ENCODE measurements around the gene BRAP.

Gene BRAP

DNA sequence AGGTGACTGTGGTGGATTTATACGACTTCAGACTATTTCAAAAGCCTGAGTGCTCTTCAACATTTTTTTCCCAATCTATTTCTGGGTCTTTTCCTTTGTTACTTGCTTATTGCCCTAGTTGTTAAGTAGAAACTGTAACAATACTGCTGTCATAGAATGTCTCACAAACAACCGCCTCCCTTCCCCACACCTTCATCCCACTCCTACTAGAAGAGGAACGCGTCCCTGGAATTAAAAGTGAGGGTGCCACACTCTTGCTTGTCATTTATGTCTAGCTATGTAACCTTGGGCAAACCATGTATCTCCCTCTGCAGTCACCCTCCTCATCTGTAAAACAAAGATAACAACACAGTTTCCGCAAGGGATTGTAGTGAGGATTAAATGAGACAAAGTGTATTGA is 8.6 kb downstream of the BRAP start (continued):
- no peak for TF ChIP-seq ZNF449 (tag by site-specific recombination; IDR thresholded peaks at IDR 0.05)
- TF ChIP-seq ZNF791 (tag by site-specific recombination; IDR thresholded peaks at IDR 0.05) = no peak
- TF ChIP-seq, protein P1, sequence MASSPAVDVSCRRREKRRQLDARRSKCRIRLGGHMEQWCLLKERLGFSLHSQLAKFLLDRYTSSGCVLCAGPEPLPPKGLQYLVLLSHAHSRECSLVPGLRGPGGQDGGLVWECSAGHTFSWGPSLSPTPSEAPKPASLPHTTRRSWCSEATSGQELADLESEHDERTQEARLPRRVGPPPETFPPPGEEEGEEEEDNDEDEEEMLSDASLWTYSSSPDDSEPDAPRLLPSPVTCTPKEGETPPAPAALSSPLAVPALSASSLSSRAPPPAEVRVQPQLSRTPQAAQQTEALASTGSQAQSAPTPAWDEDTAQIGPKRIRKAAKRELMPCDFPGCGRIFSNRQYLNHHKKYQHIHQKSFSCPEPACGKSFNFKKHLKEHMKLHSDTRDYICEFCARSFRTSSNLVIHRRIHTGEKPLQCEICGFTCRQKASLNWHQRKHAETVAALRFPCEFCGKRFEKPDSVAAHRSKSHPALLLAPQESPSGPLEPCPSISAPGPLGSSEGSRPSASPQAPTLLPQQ (tag by site-specific recombination; IDR thresholded peaks at IDR 0.05) = no peak
- no peak for TF ChIP-seq ZNF2 (tag by site-specific recombination; IDR thresholded peaks at IDR 0.05)
- no peak for TF ChIP-seq REPIN1 (tag by site-specific recombination; IDR thresholded peaks at IDR 0.05; ENCODE audit: low read depth)
- TF ChIP-seq ZNF416 (tag by site-specific recombination; IDR thresholded peaks at IDR 0.05) = no peak
- TF ChIP-seq, protein P2, sequence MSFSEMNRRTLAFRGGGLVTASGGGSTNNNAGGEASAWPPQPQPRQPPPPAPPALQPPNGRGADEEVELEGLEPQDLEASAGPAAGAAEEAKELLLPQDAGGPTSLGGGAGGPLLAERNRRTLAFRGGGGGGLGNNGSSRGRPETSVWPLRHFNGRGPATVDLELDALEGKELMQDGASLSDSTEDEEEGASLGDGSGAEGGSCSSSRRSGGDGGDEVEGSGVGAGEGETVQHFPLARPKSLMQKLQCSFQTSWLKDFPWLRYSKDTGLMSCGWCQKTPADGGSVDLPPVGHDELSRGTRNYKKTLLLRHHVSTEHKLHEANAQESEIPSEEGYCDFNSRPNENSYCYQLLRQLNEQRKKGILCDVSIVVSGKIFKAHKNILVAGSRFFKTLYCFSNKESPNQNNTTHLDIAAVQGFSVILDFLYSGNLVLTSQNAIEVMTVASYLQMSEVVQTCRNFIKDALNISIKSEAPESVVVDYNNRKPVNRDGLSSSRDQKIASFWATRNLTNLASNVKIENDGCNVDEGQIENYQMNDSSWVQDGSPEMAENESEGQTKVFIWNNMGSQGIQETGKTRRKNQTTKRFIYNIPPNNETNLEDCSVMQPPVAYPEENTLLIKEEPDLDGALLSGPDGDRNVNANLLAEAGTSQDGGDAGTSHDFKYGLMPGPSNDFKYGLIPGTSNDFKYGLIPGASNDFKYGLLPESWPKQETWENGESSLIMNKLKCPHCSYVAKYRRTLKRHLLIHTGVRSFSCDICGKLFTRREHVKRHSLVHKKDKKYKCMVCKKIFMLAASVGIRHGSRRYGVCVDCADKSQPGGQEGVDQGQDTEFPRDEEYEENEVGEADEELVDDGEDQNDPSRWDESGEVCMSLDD (tag by site-specific recombination; IDR thresholded peaks at IDR 0.05) = no peak
- TF ChIP-seq MYNN (tag by site-specific recombination; IDR thresholded peaks at IDR 0.05; ENCODE audit: borderline replicate concordance) = no peak

DNA sequence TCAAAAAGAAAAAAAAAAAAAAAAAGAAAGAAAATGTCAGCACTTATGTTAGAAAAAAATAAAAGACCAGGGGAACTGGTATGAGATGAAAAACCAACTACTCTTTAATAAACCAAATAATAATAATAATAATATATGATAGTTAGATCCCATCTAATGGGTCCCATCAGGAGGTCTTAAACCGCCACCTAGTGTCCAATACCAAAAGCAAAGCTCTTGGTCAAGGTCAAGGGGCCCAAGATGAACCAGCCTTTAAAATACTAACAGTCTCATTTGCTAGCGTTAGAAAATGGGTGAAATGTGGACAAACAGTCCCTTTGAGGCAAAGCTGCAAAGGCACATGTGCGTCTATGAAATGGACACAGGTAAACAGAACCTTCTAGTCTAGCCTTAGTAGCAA is 12.3 kb downstream of the BRAP start:
- POLR2A ChIA-PET = interaction anchor here (0.6 to 0.7 kb wide), 2 partner anchors 9 to 108 kb away, joined by 5 to 6 read pairs; no protein-coding TSS in a partner anchor
- Histone ChIP-seq H3K9me3 (ENCODE audit: control insufficient read depth, insufficient read depth, low read depth, low read length) (no peaks in the 10 kb centered on the region), H3K4me3 (ENCODE audit: low read depth, low read length) (no peak overlapping the region), H3K36me3 (ENCODE audit: control insufficient read depth in 2 of 2, insufficient read depth in 1 of 2, low read length in 2 of 2) (peaks cover 73 to 88% of the 10 kb centered on the region in 2 experiments), H3K27ac (ENCODE audit: extremely low read depth, low read depth, low read length) (no peak overlapping the region), H3K4me1 (ENCODE audit: control insufficient read depth, insufficient read depth, low read length) (no peaks in the 10 kb centered on the region)
- CTCF ChIA-PET = interaction anchor here (0.6 to 4.5 kb wide), 10 partner anchors 10 to 718 kb away, joined by 3 to 24 read pairs (median 4); no protein-coding TSS in a partner anchor
- TF ChIP-seq ZNF654 (tag by site-specific recombination; IDR thresholded peaks at IDR 0.05; ENCODE audit: low read depth) (peak; percentile 67), ZNF23 (tag by site-specific recombination; IDR thresholded peaks at IDR 0.05; ENCODE audit: borderline replicate concordance) (no peak), PATZ1 (tag by site-specific recombination; IDR thresholded peaks at IDR 0.05) (no peak), ZNF555 (tag by site-specific recombination; conservative IDR thresholded peaks at IDR 0.05) (no peak), ZNF354C (tag by site-specific recombination; IDR thresholded peaks at IDR 0.05; ENCODE audit: borderline replicate concordance, low read depth) (no peak)
- TF ChIP-seq, protein P3, sequence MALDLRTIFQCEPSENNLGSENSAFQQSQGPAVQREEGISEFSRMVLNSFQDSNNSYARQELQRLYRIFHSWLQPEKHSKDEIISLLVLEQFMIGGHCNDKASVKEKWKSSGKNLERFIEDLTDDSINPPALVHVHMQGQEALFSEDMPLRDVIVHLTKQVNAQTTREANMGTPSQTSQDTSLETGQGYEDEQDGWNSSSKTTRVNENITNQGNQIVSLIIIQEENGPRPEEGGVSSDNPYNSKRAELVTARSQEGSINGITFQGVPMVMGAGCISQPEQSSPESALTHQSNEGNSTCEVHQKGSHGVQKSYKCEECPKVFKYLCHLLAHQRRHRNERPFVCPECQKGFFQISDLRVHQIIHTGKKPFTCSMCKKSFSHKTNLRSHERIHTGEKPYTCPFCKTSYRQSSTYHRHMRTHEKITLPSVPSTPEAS (tag by site-specific recombination; IDR thresholded peaks at IDR 0.05) = no peak
